Endothelial cell of umbilical vein (primary cell): ENCODE data around the gene RNF25. TPM values are rescaled to one million over a fixed set of nuclear protein-coding genes. Genes with fewer than 3 reads are reported as not detected.

ENCODE experiments used
- BruUV-seq: library from RNA; stranded (reverse); fragments of 400-500 nt; replicated peaks from 2 replicates; lab custom pipeline; 2021; lab: Mats Ljungman, UMichigan
- CTCF ChIA-PET: fragments of 300-600, 350-600 bp; sonication (Branson Sonifier 250); formaldehyde crosslinking; loops from one replicate; lab custom pipeline; 2021; ENCODE audit warnings: antibody characterized with exemption, inconsistent platforms; lab: Charles Lee
- POLR2A ChIA-PET: fragments of 300-600, 350-600 bp; sonication (Branson Sonifier 250); formaldehyde crosslinking; loops from one replicate; lab custom pipeline; 2021; ENCODE audit warnings: antibody characterized with exemption, inconsistent platforms; lab: Charles Lee
- DNase-seq: peaks from one replicate; pipeline ENCODE4 v3.0.0-alpha.2; 2011; ENCODE audit warnings: low read depth, low spot score
- FAIRE-seq: peaks from 2 replicates; lab custom pipeline; 2011; peaks lifted over from hg19 to GRCh38; lab: Jason Lieb, UNC
- H2AFZ ChIP-seq: 2 replicates; pipeline ENCODE4 v1.6.0; 2012; ENCODE audit warnings: low read depth, low read length, control low read depth, inconsistent platforms
- H3K27ac ChIP-seq: 2 replicates; pipeline ENCODE4 v1.5.1; 2011; ENCODE audit warnings: low read depth, mild to moderate bottlenecking, control low read depth, low read length, moderate library complexity; ENCODE audit not compliant: insufficient read depth
- H3K27me3 ChIP-seq, 2 experiments: 2 replicates each; pipeline versions ENCODE4 v1.6.0 to v1.6.1; 2011; ENCODE audit warnings: low read length in 2 of 2, mixed read lengths in 1 of 2; ENCODE audit not compliant: control insufficient read depth in 2 of 2, insufficient read depth in 2 of 2
- H3K36me3 ChIP-seq, 2 experiments: 2 replicates in 1 of 2; 3 replicates in 1 of 2; pipeline ENCODE4 v1.5.1; 2011; ENCODE audit warnings: low read length in 2 of 2, mild to moderate bottlenecking in 1 of 2, moderate library complexity in 1 of 2; ENCODE audit not compliant: control insufficient read depth in 2 of 2, insufficient read depth in 2 of 2; ENCODE audit errors: extremely low read depth in 1 of 2
- H3K4me1 ChIP-seq: 3 replicates; pipeline ENCODE4 v1.5.1; 2011; ENCODE audit warnings: mild to moderate bottlenecking, low read length; ENCODE audit not compliant: control insufficient read depth, insufficient read depth; ENCODE audit errors: extremely low read depth
- H3K4me2 ChIP-seq: 2 replicates; pipeline ENCODE4 v1.6.1; 2011; ENCODE audit warnings: low read length, control low read depth, mixed read lengths; ENCODE audit not compliant: insufficient read depth
- H3K4me3 ChIP-seq, 3 experiments: fragments of 200-600 bp in 1 of 3; sonication (generic), shearing (Covaris generic) in 1 of 3; replicated peaks in 1 of 3; 2 replicates each; pipeline ENCODE4 v1.5.1; 2011 to 2016; ENCODE audit warnings: control low read depth in 3 of 3, low read length in 3 of 3, mild to moderate bottlenecking in 2 of 3, inconsistent platforms in 1 of 3, low read depth in 1 of 3, moderate library complexity in 1 of 3; ENCODE audit not compliant: insufficient read depth in 1 of 3
- H3K79me2 ChIP-seq: 2 replicates; pipeline ENCODE4 v1.6.0; 2012; ENCODE audit warnings: low read length, inconsistent platforms; ENCODE audit not compliant: control insufficient read depth, insufficient read depth
- H3K9ac ChIP-seq: replicated peaks from 2 replicates; pipeline ENCODE3; 2011; ENCODE audit warnings: low read length, control low read depth; ENCODE audit not compliant: insufficient read depth; ENCODE audit errors: extremely low read depth
- H3K9me1 ChIP-seq: replicated peaks from 3 replicates; pipeline ENCODE4 v1.6.0; 2011; ENCODE audit warnings: mild to moderate bottlenecking, low read length; ENCODE audit not compliant: control insufficient read depth, insufficient read depth; ENCODE audit errors: extremely low read depth
- H3K9me3 ChIP-seq: replicated peaks from 2 replicates; pipeline ENCODE4 v1.5.1; 2012; ENCODE audit warnings: low read length, inconsistent platforms; ENCODE audit not compliant: control insufficient read depth, insufficient read depth
- H4K20me1 ChIP-seq: replicated peaks from 2 replicates; pipeline ENCODE3; 2011; ENCODE audit warnings: mild to moderate bottlenecking, low read length; ENCODE audit not compliant: control insufficient read depth, insufficient read depth; ENCODE audit errors: extremely low read depth
- EZH2 ChIP-seq: IDR thresholded peaks from 2 replicates; pipeline ENCODE4 v1.6.1; 2012; ENCODE audit warnings: borderline replicate concordance, low read depth, mild to moderate bottlenecking, moderate library complexity, low read length, inconsistent platforms; ENCODE audit not compliant: severe bottlenecking
- FOS ChIP-seq: IDR thresholded peaks from 2 replicates; pipeline ENCODE4 v1.6.1; 2011; ENCODE audit warnings: mild to moderate bottlenecking, low read length, moderate library complexity, borderline replicate concordance; ENCODE audit not compliant: insufficient read depth
- GATA2 ChIP-seq: IDR thresholded peaks from 2 replicates; pipeline ENCODE4 v1.7.0; 2011; ENCODE audit warnings: low read depth, mild to moderate bottlenecking, moderate library complexity, mixed read lengths, low read length; ENCODE audit not compliant: insufficient read length, insufficient read depth
- JUN ChIP-seq: IDR thresholded peaks from 2 replicates; pipeline ENCODE4 v1.6.1; 2011; ENCODE audit warnings: borderline replicate concordance, low read depth; ENCODE audit not compliant: insufficient read length, insufficient read depth
- MYC ChIP-seq: IDR thresholded peaks from one replicate; pipeline ENCODE4 v1.6.1; 2011; ENCODE audit warnings: mild to moderate bottlenecking, low read depth, low read length
- POLR2A ChIP-seq: IDR thresholded peaks from 2 replicates; pipeline ENCODE4 v1.6.1; 2012; ENCODE audit warnings: low read depth, mild to moderate bottlenecking, control low read depth, low read length
- POLR2AphosphoS5 ChIP-seq: IDR thresholded peaks from 2 replicates; pipeline ENCODE4 v1.6.1; 2012; ENCODE audit warnings: low read depth, mild to moderate bottlenecking, control low read depth, low read length, moderate library complexity; ENCODE audit not compliant: insufficient read depth
- dilution Hi-C: fragments of 300-500 bp; cut with MboI; formaldehyde crosslinking; loops from one replicate; pipeline ENCODE4 v1.15.0; 2019; ENCODE audit warnings: low sequenced_read_pairs; ENCODE audit not compliant: extremely low pct_ligation_motif_present
- intact Hi-C: fragments of 100-400 bp; cut with micrococcal nuclease; formaldehyde crosslinking; loops from one replicate; pipeline ENCODE4 v1.10.0; 2022
- polyA plus RNA-seq, 4 experiments: library from polyadenylated mRNA; depleted of rRNA in 3 of 4; stranded (reverse) in 3 of 4; unstranded in 1 of 4; fragments of >200 nt; gene quantifications; 2 replicates each; pipeline versions ENCODE4 v1.2.1 to v1.2.3, GENCODE V29; 2011 to 2012; ENCODE audit warnings: missing spikeins in 1 of 4
- total RNA-seq: library from RNA; stranded (reverse); gene quantifications from 2 replicates; pipeline ENCODE4 v1.2.3, GENCODE V29; 2021
- TF ChIP-seq, protein P1 (sequence below): IDR thresholded peaks from 2 replicates; pipeline ENCODE4 v1.6.1; 2011; ENCODE audit not compliant: insufficient read depth, insufficient read length
- TF ChIP-seq, protein P2 (sequence below), 2 donors: IDR thresholded peaks; 1 replicate in 1 of 2; 2 replicates in 1 of 2; pipeline ENCODE4 v1.5.1; 2011; ENCODE audit warnings: low read length in 2 of 2, mild to moderate bottlenecking in 2 of 2, moderate library complexity in 2 of 2, control low read depth in 1 of 2, inconsistent platforms in 1 of 2, low read depth in 1 of 2; ENCODE audit not compliant: insufficient read depth in 1 of 2; ENCODE audit errors: extremely low read depth in 1 of 2

RNF25 gene
- total and polyA plus RNA-seq, 2 donors (not counting 3 experiments of a cell fraction or from before 2014, with no cell fraction given), result 38.2 to 61.1 TPM

DNA sequence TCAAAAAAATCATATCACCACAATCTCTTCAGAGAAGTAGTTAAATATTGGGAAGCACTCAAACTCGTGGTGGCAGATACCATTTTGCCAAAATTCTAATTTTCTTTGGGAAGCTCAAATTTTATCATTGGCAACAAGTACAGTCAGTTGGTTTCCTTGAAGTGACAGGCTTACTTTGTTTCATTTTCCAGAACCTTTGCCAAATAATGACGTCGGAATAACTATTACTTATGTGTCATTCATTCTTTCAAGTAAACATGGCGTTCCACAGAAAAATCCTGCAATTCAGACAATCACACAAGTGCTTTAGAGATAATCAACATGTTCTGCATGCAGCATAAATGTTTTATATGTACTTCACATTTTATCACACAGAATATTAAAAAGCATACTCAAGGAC lies 44.3 kb upstream of the RNF25 start:
- TF ChIP-seq JUN (peak; percentile 43), FOS (no peak), MYC (no peak), POLR2AphosphoS5 (no peak), EZH2 (no peak)
- TF ChIP-seq, protein P1, sequence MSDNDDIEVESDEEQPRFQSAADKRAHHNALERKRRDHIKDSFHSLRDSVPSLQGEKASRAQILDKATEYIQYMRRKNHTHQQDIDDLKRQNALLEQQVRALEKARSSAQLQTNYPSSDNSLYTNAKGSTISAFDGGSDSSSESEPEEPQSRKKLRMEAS, result no peak
- ChIA-PET POLR2A (no interaction called here), CTCF (interaction anchor here (1.0 kb wide), 1 partner anchor 131 kb away, joined by 5 read pairs; no protein-coding TSS in a partner anchor)
- FAIRE-seq (no peak), DNase-seq (peak; percentile 84)
- dilution Hi-C loops (no loop called here), intact Hi-C loops (no loop called here)
- Histone ChIP-seq H3K4me2 (no peak overlapping the region), H3K27me3 (no peaks in the 10 kb centered on the region), H4K20me1 (no peaks in the 10 kb centered on the region), H3K9me1 (no peaks in the 10 kb centered on the region), H3K36me3 (peaks cover 2% of the 10 kb centered on the region in 2 experiments), H2AFZ (no peak overlapping the region), H3K9me3 (no peaks in the 10 kb centered on the region), H3K4me3 (no peak overlapping the region), H3K4me1 (peaks cover 8% of the 10 kb centered on the region), H3K79me2 (peaks cover 73% of the 10 kb centered on the region), H3K9ac (no peak overlapping the region), H3K27ac (no peak overlapping the region)
- BruUV-seq, result no TSS peak

DNA sequence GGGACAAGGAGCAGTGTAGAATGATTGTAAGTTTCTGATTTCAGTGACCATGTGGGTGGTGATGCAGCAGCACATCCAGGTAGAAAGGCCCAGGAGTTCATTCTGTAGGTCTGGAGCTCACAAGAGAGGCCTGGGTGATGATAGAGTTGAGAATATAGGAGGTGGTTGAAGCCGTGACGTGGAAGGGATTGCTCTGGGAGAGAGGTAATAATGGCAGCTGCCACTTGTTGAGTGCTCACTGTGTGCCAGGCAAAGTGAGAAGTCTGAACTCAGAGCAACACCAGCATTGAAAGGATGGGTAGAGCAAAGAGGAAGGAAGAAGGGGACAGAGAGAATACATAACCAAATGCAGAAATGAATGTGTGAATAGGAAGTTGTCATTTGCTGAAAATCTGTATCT lies 42.1 kb upstream of the RNF25 start:
- Histone ChIP-seq H3K9me3 (no peaks in the 10 kb centered on the region), H3K4me2 (no peak overlapping the region), H4K20me1 (no peaks in the 10 kb centered on the region), H3K27ac (no peak overlapping the region), H3K36me3 (peaks cover 0 to 2% of the 10 kb centered on the region in 2 experiments), H2AFZ (no peak overlapping the region), H3K9ac (no peak overlapping the region), H3K27me3 (no peaks in the 10 kb centered on the region), H3K4me3 (no peak overlapping the region), H3K9me1 (no peaks in the 10 kb centered on the region), H3K79me2 (peaks cover 55% of the 10 kb centered on the region), H3K4me1 (peaks cover 14% of the 10 kb centered on the region)
- no TSS peak for BruUV-seq
- TF ChIP-seq, protein P2, sequence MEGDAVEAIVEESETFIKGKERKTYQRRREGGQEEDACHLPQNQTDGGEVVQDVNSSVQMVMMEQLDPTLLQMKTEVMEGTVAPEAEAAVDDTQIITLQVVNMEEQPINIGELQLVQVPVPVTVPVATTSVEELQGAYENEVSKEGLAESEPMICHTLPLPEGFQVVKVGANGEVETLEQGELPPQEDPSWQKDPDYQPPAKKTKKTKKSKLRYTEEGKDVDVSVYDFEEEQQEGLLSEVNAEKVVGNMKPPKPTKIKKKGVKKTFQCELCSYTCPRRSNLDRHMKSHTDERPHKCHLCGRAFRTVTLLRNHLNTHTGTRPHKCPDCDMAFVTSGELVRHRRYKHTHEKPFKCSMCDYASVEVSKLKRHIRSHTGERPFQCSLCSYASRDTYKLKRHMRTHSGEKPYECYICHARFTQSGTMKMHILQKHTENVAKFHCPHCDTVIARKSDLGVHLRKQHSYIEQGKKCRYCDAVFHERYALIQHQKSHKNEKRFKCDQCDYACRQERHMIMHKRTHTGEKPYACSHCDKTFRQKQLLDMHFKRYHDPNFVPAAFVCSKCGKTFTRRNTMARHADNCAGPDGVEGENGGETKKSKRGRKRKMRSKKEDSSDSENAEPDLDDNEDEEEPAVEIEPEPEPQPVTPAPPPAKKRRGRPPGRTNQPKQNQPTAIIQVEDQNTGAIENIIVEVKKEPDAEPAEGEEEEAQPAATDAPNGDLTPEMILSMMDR (IDR thresholded peaks at IDR 0.05; ENCODE audit: extremely low read depth in 1 of 2, insufficient read depth in 1 of 2, low read depth in 1 of 2, low read length in 2 of 2), result no peak
- TF ChIP-seq MYC, result no peak
- no peak for TF ChIP-seq EZH2
- TF ChIP-seq GATA2, result no peak
- TF ChIP-seq JUN, result no peak
- TF ChIP-seq, protein P1, result no peak
- no peak for TF ChIP-seq POLR2AphosphoS5
- no peak for TF ChIP-seq POLR2A
- no peak for TF ChIP-seq FOS
- CTCF ChIA-PET, result interaction anchor here (1.0 to 2.1 kb wide), 3 partner anchors 13 to 134 kb away, joined by 4 to 7 read pairs (median 4); no protein-coding TSS in a partner anchor
- DNase-seq, result no peak
- intact Hi-C loops (no loop called here), dilution Hi-C loops (no loop called here)
- peak; percentile 44 for FAIRE-seq
- POLR2A ChIA-PET, result no interaction called here
